Measurements from ENCODE around the gene NT5E. TPM values are rescaled to one million over a fixed set of nuclear protein-coding genes. Genes with fewer than 3 reads are reported as not detected.
A peak's percentile ranks its signal among the peaks of the same experiment; 100 is the strongest.
"Not testable (repeated sequence)": the region's sequence is repeated elsewhere in the genome, so short reads cannot be mapped to it uniquely, and the experiment has no call there.

Gene NT5E
- total and polyA plus RNA-seq, 9 donors: 29.3 to 68.7 (median 47.4) TPM

DNA sequence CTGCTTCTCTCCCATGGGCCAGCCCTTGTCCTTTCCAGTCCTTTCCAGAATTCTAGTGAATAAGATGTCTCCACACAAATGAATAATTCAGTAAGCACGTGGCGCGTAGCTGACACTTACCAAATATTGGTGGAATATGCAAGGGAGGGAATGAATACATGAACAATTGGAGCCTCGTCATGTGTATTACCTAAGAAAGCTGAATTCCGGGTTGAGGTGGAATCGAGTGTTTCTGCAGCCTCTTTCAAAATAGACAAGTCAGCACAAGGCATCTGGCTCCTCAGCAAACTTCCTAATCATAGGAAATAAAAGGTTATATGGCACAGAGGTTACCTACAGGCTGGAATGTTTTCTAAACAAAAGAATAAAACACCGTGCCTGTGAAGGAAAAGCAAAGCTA, 47.0 kb upstream of the NT5E start:
- H3K9me3 ChIP-seq: no peaks in the 10 kb centered on the region
- no peak overlapping the region for H3K4me3 ChIP-seq
- no peaks in the 10 kb centered on the region for H3K36me3 ChIP-seq
- DNase-seq: no peak
- 57 to 65% (median 58%) methylated on average over 7 of the region's 7 CpGs for WGBS, 3 donors
- H3K4me1 ChIP-seq (ENCODE audit: insufficient read depth): no peaks in the 10 kb centered on the region
- H3K27ac ChIP-seq: no peak overlapping the region
- intact Hi-C loops (cut with DNase I): loop anchor here in 1 of 4 donors (5.0 kb wide), 1 partner anchor 59 kb away; no protein-coding TSS in a partner anchor
- TF ChIP-seq POLR2A (IDR thresholded peaks at IDR 0.05) (no peak), EP300 (IDR thresholded peaks at IDR 0.05) (no peak)
- TF ChIP-seq, protein P1, sequence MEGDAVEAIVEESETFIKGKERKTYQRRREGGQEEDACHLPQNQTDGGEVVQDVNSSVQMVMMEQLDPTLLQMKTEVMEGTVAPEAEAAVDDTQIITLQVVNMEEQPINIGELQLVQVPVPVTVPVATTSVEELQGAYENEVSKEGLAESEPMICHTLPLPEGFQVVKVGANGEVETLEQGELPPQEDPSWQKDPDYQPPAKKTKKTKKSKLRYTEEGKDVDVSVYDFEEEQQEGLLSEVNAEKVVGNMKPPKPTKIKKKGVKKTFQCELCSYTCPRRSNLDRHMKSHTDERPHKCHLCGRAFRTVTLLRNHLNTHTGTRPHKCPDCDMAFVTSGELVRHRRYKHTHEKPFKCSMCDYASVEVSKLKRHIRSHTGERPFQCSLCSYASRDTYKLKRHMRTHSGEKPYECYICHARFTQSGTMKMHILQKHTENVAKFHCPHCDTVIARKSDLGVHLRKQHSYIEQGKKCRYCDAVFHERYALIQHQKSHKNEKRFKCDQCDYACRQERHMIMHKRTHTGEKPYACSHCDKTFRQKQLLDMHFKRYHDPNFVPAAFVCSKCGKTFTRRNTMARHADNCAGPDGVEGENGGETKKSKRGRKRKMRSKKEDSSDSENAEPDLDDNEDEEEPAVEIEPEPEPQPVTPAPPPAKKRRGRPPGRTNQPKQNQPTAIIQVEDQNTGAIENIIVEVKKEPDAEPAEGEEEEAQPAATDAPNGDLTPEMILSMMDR (IDR thresholded peaks at IDR 0.05): no peak
- H3K27me3 ChIP-seq: no peaks in the 10 kb centered on the region

DNA sequence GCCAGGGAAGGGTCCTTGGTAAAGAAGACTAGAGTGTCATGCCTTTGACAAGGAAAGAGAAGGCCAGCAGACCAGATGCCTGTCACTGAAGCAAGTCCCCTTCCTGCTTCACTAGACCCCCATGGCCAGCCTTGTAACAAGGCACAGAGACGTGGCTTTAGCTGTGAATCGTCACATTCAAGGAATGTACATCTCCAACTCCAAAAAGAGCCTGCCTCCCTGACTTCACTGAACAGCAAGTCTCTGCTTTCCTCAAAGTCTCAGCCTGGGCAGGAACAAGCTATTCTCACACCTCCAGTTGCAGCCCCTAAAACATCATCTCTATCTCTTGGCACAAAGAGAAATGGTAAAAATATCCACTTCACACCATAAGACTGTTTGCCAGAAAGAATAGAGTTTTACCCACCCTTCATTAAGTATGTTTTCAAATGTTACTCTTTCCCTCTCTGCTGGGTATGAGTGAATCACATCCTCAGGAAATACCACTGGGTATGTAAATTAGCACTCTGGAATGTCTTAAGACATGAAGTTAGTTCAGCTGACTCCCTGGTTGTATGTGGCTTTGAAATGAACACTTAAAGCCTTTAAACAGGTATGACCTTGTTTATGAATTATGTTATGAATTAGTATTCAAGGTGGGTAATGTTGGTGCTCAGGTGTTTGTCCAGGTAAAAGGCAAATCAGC, 46.4 kb upstream of the NT5E start:
- intact Hi-C loops (cut with DNase I): loop anchor here in 1 of 4 donors (5.0 kb wide), 1 partner anchor 59 kb away; no protein-coding TSS in a partner anchor
- no peak overlapping the region for H3K27ac ChIP-seq
- TF ChIP-seq EP300 (IDR thresholded peaks at IDR 0.05): no peak
- no peak for TF ChIP-seq POLR2A (IDR thresholded peaks at IDR 0.05)
- TF ChIP-seq, protein P1 (IDR thresholded peaks at IDR 0.05): no peak
- no peak for DNase-seq
- no peaks in the 10 kb centered on the region for H3K4me1 ChIP-seq (ENCODE audit: insufficient read depth)
- H3K27me3 ChIP-seq: no peaks in the 10 kb centered on the region
- 37 to 48% (median 42%) methylated on average over 2 of the region's 2 CpGs for WGBS, 3 donors
- no peak overlapping the region for H3K4me3 ChIP-seq
- no peaks in the 10 kb centered on the region for H3K9me3 ChIP-seq
- no peaks in the 10 kb centered on the region for H3K36me3 ChIP-seq

DNA sequence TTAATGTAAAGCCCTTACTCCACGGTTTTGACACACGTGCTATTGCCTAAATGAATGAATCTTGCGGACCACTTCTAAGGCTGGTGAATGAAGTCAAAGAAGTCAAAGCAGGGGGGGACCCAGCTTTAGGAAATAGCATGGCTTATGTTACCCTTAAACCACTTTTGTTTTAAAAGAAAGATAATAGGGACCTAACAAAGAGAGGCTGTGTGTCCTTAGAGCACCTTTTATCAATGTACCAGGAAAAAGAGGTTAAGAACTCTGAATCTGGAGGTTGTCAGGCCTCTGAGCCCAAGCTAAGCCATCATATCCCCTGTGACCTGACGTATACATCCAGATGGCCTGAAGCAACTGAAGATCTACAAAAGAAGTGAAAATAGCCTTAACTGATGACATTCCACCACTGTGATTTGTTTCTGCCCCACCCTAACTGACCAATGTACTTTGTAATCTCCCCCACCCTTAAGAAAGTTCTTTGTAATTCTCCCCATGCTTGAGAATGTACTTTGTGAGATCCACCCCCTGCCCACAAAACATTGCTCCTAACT, 45.8 kb upstream of the NT5E start:
- WGBS, 3 donors: 78 to 91% (median 88%) methylated on average over 4 of the region's 4 CpGs
- H3K9me3 ChIP-seq; DNase-seq; H3K4me1 ChIP-seq (ENCODE audit: insufficient read depth); H3K27ac ChIP-seq; H3K27me3 ChIP-seq; H3K36me3 ChIP-seq; H3K4me3 ChIP-seq: not testable (repeated sequence)
- intact Hi-C loops (cut with DNase I): loop anchor here in 1 of 4 donors (5.0 kb wide), 1 partner anchor 58 kb away; no protein-coding TSS in a partner anchor

DNA sequence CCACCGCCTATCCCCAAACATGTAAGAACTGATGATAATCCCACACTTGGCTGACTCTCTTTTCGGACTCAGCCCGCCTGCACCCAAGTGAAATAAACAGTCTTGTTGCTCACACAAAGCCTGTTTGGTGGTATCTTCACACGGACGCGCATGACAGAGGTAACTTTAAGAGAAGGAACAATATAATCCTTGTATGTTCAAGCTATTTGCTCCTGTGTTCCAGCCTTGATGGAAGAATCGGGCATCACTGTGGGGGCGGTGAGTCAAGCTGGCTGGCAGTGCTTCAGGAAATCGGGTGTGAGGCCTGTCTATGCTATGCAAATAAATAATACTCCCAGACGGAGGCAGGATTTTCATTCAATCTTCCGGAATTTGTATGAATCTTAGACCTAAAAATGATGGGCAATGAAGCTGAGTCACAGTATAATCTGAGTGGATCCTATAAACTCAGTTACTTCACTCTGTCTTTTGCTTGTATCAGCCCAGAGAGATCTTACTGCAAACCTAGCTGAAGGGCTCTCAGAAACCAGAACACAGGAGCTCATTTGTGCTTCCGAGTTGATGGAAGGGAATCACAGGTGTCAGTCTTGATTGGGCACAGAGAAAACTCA, 45.2 kb upstream of the NT5E start:
- TF ChIP-seq, protein P1 (IDR thresholded peaks at IDR 0.05): no peak
- no peak for TF ChIP-seq POLR2A (IDR thresholded peaks at IDR 0.05)
- TF ChIP-seq EP300 (IDR thresholded peaks at IDR 0.05): no peak
- no peak overlapping the region for H3K4me3 ChIP-seq
- no peak overlapping the region for H3K27ac ChIP-seq
- no peaks in the 10 kb centered on the region for H3K36me3 ChIP-seq
- no peaks in the 10 kb centered on the region for H3K9me3 ChIP-seq
- peak in 3 of 5 donors; percentile 29 to 47 (median 30) for DNase-seq
- no peaks in the 10 kb centered on the region for H3K27me3 ChIP-seq
- H3K4me1 ChIP-seq (ENCODE audit: insufficient read depth): no peaks in the 10 kb centered on the region
- WGBS, 3 donors: 50 to 66% (median 52%) methylated on average over 12 of the region's 12 CpGs
- intact Hi-C loops (cut with DNase I): loop anchor here in 1 of 4 donors (5.0 kb wide), 1 partner anchor 58 kb away; no protein-coding TSS in a partner anchor
